OCI-LY1 (cell line): ENCODE measurements around the gene XYLB.
A peak's percentile ranks its signal among the peaks of the same experiment; 100 is the strongest.
"Not testable (repeated sequence)": the region's sequence is repeated elsewhere in the genome, so short reads cannot be mapped to it uniquely, and the experiment has no call there.

Source experiments
- H2AFZ ChIP-seq: fragments of 200-600 bp; sonication (generic), shearing (Covaris generic); 2 replicates; pipeline ENCODE4 v1.6.0; 2014; ENCODE audit warnings: antibody characterized with exemption, mild to moderate bottlenecking, low read length
- H3F3A ChIP-seq: fragments of 200-600 bp; sonication (generic), shearing (Covaris generic); 2 replicates; pipeline ENCODE4 v1.6.0; 2014; ENCODE audit warnings: mild to moderate bottlenecking, antibody characterized with exemption, low read length, moderate library complexity; ENCODE audit not compliant: insufficient read depth
- H3K27ac ChIP-seq: fragments of 200-600 bp; sonication (generic); 2 replicates; pipeline ENCODE4 v1.5.1; 2014; ENCODE audit warnings: low read length, mixed run types, mild to moderate bottlenecking, low read depth; ENCODE audit not compliant: poor library complexity, severe bottlenecking
- H3K27me3 ChIP-seq: fragments of 200-600 bp; sonication (generic); 2 replicates; pipeline ENCODE4 v1.6.0; 2014; ENCODE audit warnings: antibody characterized with exemption, mild to moderate bottlenecking, low read length, moderate library complexity; ENCODE audit not compliant: insufficient read depth
- H3K36me3 ChIP-seq: fragments of 200-600 bp; sonication (generic); 2 replicates; pipeline ENCODE4 v1.6.1; 2014; ENCODE audit warnings: mild to moderate bottlenecking, antibody characterized with exemption, low read length, moderate library complexity, mixed read lengths; ENCODE audit not compliant: insufficient read depth
- H3K4me1 ChIP-seq: fragments of 200-600 bp; sonication (generic); 2 replicates; pipeline ENCODE4 v1.5.1; 2014; ENCODE audit warnings: mild to moderate bottlenecking, low read length, moderate library complexity; ENCODE audit not compliant: insufficient read depth, severe bottlenecking
- H3K4me2 ChIP-seq: fragments of 200-600 bp; sonication (generic), shearing (Covaris generic); 2 replicates; pipeline ENCODE4 v1.6.1; 2014; ENCODE audit warnings: low read length
- H3K4me3 ChIP-seq: fragments of 200-600 bp; sonication (generic); 2 replicates; pipeline ENCODE4 v1.5.1; 2014; ENCODE audit warnings: low read length, low read depth, mild to moderate bottlenecking, mixed read lengths; ENCODE audit not compliant: poor library complexity, severe bottlenecking
- H3K79me2 ChIP-seq: fragments of 200-600 bp; shearing (Covaris generic); 2 replicates; pipeline ENCODE4 v1.6.1; 2016; ENCODE audit warnings: mixed run types, low read length, mixed read lengths; ENCODE audit not compliant: insufficient read depth
- H3K9ac ChIP-seq: fragments of 200-600 bp; sonication (generic), shearing (Covaris generic); 2 replicates; pipeline ENCODE4 v1.6.1; 2014; ENCODE audit warnings: mild to moderate bottlenecking, low read length, mixed read lengths
- H3K9me2 ChIP-seq: fragments of 200-600 bp; sonication (generic), shearing (Covaris generic); 2 replicates; pipeline ENCODE4 v1.6.1; 2014; ENCODE audit warnings: low read depth, mild to moderate bottlenecking, low read length, mixed read lengths
- H3K9me3 ChIP-seq: fragments of 200-600 bp; shearing (Covaris generic); 2 replicates; pipeline ENCODE4 v1.6.1; 2014; ENCODE audit warnings: low read length, mixed read lengths
- H4K20me1 ChIP-seq: fragments of 200-600 bp; sonication (generic), shearing (Covaris generic); 2 replicates; pipeline ENCODE4 v1.6.0; 2016; ENCODE audit warnings: mild to moderate bottlenecking, low read length; ENCODE audit not compliant: insufficient read depth
- CTCF ChIP-seq: fragments of 200-600 bp; sonication (generic), shearing (Covaris generic); IDR thresholded peaks from 2 replicates; pipeline ENCODE4 v1.5.1; 2017; ENCODE audit warnings: mild to moderate bottlenecking, antibody characterized with exemption, low read length, moderate library complexity, mixed read lengths
- EZH2 ChIP-seq: fragments of 200-600 bp; sonication (generic), shearing (Covaris generic); IDR thresholded peaks from 2 replicates; pipeline ENCODE4 v1.8.0; 2017; ENCODE audit warnings: borderline replicate concordance, mixed run types, mild to moderate bottlenecking, antibody characterized with exemption, low read length, moderate library complexity, mixed read lengths

The XYLB gene

DNA sequence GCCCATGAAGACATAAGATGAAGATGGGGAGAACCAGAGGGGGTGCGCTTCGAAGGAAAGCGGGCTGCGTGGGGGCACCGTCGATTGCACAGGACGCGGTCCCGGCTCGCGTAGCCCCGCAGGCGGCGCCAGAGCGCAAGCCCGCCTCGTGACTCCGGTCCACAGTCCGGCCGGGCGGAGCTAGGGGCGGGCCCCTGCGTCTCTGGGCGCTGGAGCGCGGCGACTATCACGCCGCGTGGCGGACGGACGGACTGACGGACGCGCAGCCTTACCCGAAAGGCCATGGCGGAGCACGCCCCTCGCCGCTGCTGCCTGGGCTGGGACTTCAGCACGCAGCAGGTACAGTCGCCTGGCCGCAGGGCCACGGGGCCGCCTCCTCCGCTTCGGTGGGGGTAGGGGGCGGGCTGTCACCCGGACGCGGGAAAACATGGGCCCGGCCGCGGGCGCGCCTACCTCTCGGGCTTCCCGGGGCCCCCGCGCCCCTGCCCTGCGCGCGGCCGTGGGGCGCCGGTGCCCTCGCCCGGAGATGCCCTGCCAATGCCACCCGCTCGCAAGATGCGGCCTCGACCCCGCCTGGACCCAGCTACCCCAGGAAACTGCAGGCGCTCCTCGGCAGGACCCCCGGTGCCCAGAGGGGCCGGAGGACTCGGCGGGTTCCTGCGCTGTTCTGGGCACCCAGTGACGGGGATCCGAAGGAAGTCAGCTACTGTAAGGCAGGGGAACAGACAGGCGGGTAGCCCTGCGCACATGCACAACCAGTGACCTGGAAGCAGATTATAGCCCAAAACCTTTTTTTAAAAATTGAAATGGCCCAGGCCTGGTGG, at the start of gene XYLB:
XYLB (plus strand) TSS at position 199 of the 824 bp plus-strand sequence; CDS start at position 283, 84 bp downstream.
- no peaks in the 10 kb centered on the region for H3K79me2 ChIP-seq
- H3K36me3 ChIP-seq: peaks cover 25% of the 10 kb centered on the region
- H3K9me3 ChIP-seq: no peaks in the 10 kb centered on the region
- H3K4me1 ChIP-seq: peaks cover 13% of the 10 kb centered on the region
- peak within 1 kb of the TSS; percentile 94 for H3K4me3 ChIP-seq
- no peaks in the 10 kb centered on the region for H3K9me2 ChIP-seq
- no peaks in the 10 kb centered on the region for H3K27me3 ChIP-seq
- H4K20me1 ChIP-seq: no peaks in the 10 kb centered on the region
- H2AFZ ChIP-seq: peak within 1 kb of the TSS; percentile 43
- H3K9ac ChIP-seq: peak within 1 kb of the TSS; percentile 94
- TF ChIP-seq EZH2: no peak
- TF ChIP-seq CTCF: peak; percentile 73
- H3K27ac ChIP-seq: no peak within 1 kb of the TSS
- no peaks in the 10 kb centered on the region for H3F3A ChIP-seq
- H3K4me2 ChIP-seq: peak within 1 kb of the TSS; percentile 86

- not testable (repeated sequence) for H3K79me2 ChIP-seq, H3F3A ChIP-seq, H3K4me2 ChIP-seq, H3K4me3 ChIP-seq, H2AFZ ChIP-seq, H3K36me3 ChIP-seq, H3K27me3 ChIP-seq, H3K4me1 ChIP-seq, H4K20me1 ChIP-seq, H3K9me3 ChIP-seq, H3K27ac ChIP-seq, H3K9ac ChIP-seq, H3K9me2 ChIP-seq
Observed at GRCh38 chr3:38297053-38297452, 49.5 kb upstream of the XYLB start.

GRCh38 chr3:38297537-38297936, 49.0 kb upstream of the XYLB start:
- TF ChIP-seq CTCF (no peak), EZH2 (no peak)
- no peak overlapping the region for H3K27ac ChIP-seq
- H3K27me3 ChIP-seq: no peaks in the 10 kb centered on the region
- H3K9ac ChIP-seq: no peak overlapping the region
- H3K4me3 ChIP-seq: no peak overlapping the region
- no peaks in the 10 kb centered on the region for H3K4me1 ChIP-seq
- no peaks in the 10 kb centered on the region for H3F3A ChIP-seq
- no peaks in the 10 kb centered on the region for H3K79me2 ChIP-seq
- no peaks in the 10 kb centered on the region for H3K36me3 ChIP-seq
- H3K4me2 ChIP-seq: no peak overlapping the region
- H4K20me1 ChIP-seq: no peaks in the 10 kb centered on the region
- no peaks in the 10 kb centered on the region for H3K9me2 ChIP-seq
- no peaks in the 10 kb centered on the region for H3K9me3 ChIP-seq
- H2AFZ ChIP-seq: no peak overlapping the region
